Measurements from ENCODE around the gene S100A4.
A peak's percentile ranks its signal among the peaks of the same experiment; 100 is the strongest.

S100A4 gene

GRCh38 chr1:153503766-153504165 is 41.8 kb downstream of the S100A4 start:
- DNase-seq = no peak

DNA sequence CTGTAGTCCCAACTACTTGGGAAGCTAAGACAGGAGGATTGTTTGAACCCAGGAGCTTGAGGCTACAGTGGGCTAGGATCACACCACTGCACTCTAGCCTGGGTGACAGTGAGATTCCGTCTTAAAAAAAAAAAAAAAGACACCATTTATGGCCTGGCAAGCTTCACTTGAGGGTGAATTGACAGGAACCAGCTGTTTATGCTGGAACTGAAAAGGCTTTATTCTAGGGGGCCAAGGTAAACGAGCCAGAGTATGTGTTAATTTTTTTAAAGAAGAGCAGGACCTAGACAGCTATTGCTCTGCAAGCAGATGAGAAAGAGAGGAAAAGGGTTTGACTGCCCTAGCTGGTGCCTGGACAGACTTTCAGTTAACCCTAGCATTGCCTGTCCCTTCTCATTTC is 46.9 kb downstream of the S100A4 start:
- no peak for DNase-seq

DNA sequence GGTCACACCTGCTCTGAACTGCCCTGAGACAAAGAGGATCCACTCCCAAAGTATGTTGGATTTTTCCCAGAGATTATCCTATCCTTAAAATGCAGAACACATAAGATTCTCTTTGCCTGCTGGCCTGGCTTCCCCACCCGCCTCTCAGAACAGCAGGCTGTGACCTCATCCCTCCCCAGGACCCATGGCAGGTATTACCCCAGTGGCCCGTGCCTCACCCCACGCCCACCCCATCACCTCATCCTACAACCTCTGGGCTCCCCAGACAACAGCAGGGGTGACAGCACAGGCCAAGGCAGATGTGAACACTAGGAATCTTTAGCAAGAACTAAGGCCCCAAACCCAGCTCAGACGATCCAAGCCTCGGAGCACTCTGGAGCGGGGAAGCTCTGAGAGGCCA is 50.1 kb downstream of the S100A4 start:
- no peak for DNase-seq

GRCh38 chr1:153494976-153495535 is 50.5 kb downstream of the S100A4 start:
- DNase-seq = peak; percentile 93

Measured in eye (tissue), 1 donor.